ENCODE results near the gene CPT1C.

CPT1C gene

DNA sequence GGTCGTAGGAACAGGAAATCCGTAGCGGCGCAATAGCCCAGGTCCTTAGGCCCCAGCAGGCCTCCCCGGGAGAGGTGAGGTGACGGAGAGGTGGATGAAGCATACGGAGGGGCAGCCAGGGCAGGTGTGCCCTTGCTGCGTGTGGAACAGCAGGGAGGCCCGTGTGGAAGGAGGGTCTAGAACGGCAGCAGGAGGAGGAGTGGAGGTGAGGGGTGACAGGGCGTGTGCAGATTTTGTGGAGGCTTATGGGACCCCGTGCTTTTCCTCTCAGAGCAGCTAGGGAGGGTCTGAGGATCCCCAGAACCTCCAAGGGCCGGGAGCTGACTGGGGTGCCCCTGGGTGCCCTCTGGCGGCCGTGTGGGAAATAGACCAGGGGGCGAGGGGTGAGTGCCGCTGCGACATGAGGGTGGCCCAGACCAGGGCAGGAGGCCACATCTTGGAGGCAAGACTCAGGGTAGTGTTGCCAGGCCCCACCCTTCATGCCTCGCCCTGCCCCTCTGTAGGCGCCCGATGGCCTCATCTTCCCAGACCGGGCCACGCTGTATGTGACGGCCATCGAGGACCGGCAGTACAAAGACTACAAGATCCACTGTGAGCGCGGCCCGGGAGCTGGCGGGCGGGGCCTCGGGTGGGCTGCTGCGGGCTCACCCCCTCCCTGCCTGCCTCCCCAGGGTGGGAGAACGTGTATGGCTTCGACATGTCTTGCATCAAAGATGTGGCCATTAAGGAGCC lies 6.5 kb upstream of the CPT1C start:
- Histone ChIP-seq H3K4me2 (ENCODE audit: low read length) (no peak overlapping the region), H3K4me1 (ENCODE audit: control insufficient read depth, low read length) (peaks cover 19% of the 10 kb centered on the region), H3K27me3 (ENCODE audit: control insufficient read depth, low read length) (no peaks in the 10 kb centered on the region), H3K4me3 (ENCODE audit: low read length) (no peak overlapping the region), H3K9me2 (replicated peaks; ENCODE audit: control insufficient read depth, low read length) (no peaks in the 10 kb centered on the region), H3K79me2 (ENCODE audit: control insufficient read depth, low read length) (peaks cover 40% of the 10 kb centered on the region), H3K9me3 (ENCODE audit: control insufficient read depth, insufficient read depth, low read length) (no peaks in the 10 kb centered on the region), H3K36me3 (ENCODE audit: control insufficient read depth, low read length) (peaks cover 91% of the 10 kb centered on the region), H4K20me1 (ENCODE audit: control insufficient read depth, insufficient read depth, low read depth, low read length) (peaks cover 18% of the 10 kb centered on the region; the same call in 1 of the 2 replicates), H3K27ac (ENCODE audit: low read depth, low read length) (no peak overlapping the region), H3F3A (ENCODE audit: control insufficient read depth, insufficient read depth) (peaks cover 6% of the 10 kb centered on the region; the same call in 1 of the 2 replicates)
- TF ChIP-seq EZH2phosphoT487 (IDR thresholded peaks at IDR 0.05; ENCODE audit: borderline replicate concordance, low read length), result no peak
- TF ChIP-seq, protein P1, sequence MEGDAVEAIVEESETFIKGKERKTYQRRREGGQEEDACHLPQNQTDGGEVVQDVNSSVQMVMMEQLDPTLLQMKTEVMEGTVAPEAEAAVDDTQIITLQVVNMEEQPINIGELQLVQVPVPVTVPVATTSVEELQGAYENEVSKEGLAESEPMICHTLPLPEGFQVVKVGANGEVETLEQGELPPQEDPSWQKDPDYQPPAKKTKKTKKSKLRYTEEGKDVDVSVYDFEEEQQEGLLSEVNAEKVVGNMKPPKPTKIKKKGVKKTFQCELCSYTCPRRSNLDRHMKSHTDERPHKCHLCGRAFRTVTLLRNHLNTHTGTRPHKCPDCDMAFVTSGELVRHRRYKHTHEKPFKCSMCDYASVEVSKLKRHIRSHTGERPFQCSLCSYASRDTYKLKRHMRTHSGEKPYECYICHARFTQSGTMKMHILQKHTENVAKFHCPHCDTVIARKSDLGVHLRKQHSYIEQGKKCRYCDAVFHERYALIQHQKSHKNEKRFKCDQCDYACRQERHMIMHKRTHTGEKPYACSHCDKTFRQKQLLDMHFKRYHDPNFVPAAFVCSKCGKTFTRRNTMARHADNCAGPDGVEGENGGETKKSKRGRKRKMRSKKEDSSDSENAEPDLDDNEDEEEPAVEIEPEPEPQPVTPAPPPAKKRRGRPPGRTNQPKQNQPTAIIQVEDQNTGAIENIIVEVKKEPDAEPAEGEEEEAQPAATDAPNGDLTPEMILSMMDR (IDR thresholded peaks at IDR 0.05; ENCODE audit: low read depth, low read length, poor library complexity, severe bottlenecking), result peak; percentile 75

DNA sequence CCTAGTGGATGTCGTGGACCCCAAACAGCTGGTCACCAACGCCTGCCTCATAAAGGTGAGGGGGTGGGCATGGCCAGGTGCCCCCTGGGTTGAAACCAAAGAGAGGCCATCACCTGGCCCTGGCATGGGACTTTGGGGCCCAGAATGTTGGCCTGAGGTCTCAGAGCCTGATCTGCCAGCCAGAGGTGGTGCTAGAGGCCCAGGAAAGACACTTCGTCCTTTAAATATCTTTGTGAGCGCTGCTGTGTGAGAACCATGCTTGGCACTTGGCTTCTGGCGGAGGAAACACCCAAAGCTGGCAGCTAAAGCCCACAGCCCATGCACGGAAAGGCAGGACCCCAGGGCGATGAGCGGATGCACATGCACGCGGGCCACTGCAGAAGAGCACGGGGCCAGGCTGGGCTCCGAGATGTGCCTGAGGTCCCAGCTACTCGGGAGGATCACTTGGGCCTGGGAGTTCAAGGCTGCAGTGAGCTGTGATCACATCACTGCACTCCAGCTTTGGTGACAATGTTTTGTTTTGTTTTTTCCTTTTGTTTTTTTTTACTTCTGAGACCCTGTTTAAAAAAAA lies 5.8 kb upstream of the CPT1C start:
- H3K9me3 ChIP-seq (ENCODE audit: control insufficient read depth, insufficient read depth, low read length), result no peaks in the 10 kb centered on the region
- H3K9me2 ChIP-seq (replicated peaks; ENCODE audit: control insufficient read depth, low read length), result no peaks in the 10 kb centered on the region
- peaks cover 15% of the 10 kb centered on the region; the same call in 1 of the 2 replicates for H4K20me1 ChIP-seq (ENCODE audit: control insufficient read depth, insufficient read depth, low read depth, low read length)
- H3F3A ChIP-seq (ENCODE audit: control insufficient read depth, insufficient read depth), result peaks cover 5% of the 10 kb centered on the region; the same call in 1 of the 2 replicates
- H3K27me3 ChIP-seq (ENCODE audit: control insufficient read depth, low read length), result no peaks in the 10 kb centered on the region
- peaks cover 12% of the 10 kb centered on the region for H3K4me1 ChIP-seq (ENCODE audit: control insufficient read depth, low read length)
- no peak overlapping the region for H3K27ac ChIP-seq (ENCODE audit: low read depth, low read length)
- peaks cover 92% of the 10 kb centered on the region for H3K36me3 ChIP-seq (ENCODE audit: control insufficient read depth, low read length)
- H3K79me2 ChIP-seq (ENCODE audit: control insufficient read depth, low read length), result peaks cover 33% of the 10 kb centered on the region
- H3K4me2 ChIP-seq (ENCODE audit: low read length), result no peak overlapping the region
- H3K4me3 ChIP-seq (ENCODE audit: low read length), result no peak overlapping the region
- TF ChIP-seq, protein P1 (IDR thresholded peaks at IDR 0.05; ENCODE audit: low read depth, low read length, poor library complexity, severe bottlenecking), result no peak
- no peak for TF ChIP-seq EZH2phosphoT487 (IDR thresholded peaks at IDR 0.05; ENCODE audit: borderline replicate concordance, low read length)

DNA sequence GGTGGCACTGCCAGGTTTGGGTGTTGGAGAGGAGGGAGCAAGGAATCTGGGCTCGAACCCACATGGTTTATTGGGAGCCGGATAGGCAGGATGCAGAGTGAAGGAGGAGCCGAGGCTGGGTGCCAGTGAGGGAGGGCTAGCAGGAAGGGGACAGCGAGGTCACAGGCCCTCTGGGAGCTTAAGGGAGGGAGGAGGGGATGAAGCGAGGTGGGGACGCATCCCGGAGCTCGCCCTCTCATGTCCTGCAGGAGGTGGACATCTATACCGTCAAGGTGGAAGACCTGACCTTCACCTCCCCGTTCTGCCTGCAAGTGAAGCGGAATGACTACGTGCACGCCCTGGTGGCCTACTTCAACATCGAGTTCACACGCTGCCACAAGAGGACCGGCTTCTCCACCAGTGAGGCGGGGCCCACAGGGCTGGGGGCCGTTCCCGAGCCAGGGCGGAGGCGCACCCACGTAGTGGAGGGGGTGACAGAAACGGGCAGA lies 5.0 kb upstream of the CPT1C start:
- H3K27me3 ChIP-seq (ENCODE audit: control insufficient read depth, low read length), result no peaks in the 10 kb centered on the region
- H3K4me3 ChIP-seq (ENCODE audit: low read length), result no peak overlapping the region
- TF ChIP-seq, protein P1 (IDR thresholded peaks at IDR 0.05; ENCODE audit: low read depth, low read length, poor library complexity, severe bottlenecking), result no peak
- no peak for TF ChIP-seq EZH2phosphoT487 (IDR thresholded peaks at IDR 0.05; ENCODE audit: borderline replicate concordance, low read length)
- H3K27ac ChIP-seq (ENCODE audit: low read depth, low read length), result no peak overlapping the region
- no peaks in the 10 kb centered on the region for H3K9me3 ChIP-seq (ENCODE audit: control insufficient read depth, insufficient read depth, low read length)
- H3K36me3 ChIP-seq (ENCODE audit: control insufficient read depth, low read length), result peaks cover 91% of the 10 kb centered on the region
- peaks cover 25% of the 10 kb centered on the region for H3K79me2 ChIP-seq (ENCODE audit: control insufficient read depth, low read length)
- H3K4me2 ChIP-seq (ENCODE audit: low read length), result no peak overlapping the region
- H3K9me2 ChIP-seq (replicated peaks; ENCODE audit: control insufficient read depth, low read length), result no peaks in the 10 kb centered on the region
- peaks cover 6% of the 10 kb centered on the region for H3K4me1 ChIP-seq (ENCODE audit: control insufficient read depth, low read length)
- peaks cover 2% of the 10 kb centered on the region; the same call in 1 of the 2 replicates for H3F3A ChIP-seq (ENCODE audit: control insufficient read depth, insufficient read depth)
- peaks cover 14% of the 10 kb centered on the region; the same call in 1 of the 2 replicates for H4K20me1 ChIP-seq (ENCODE audit: control insufficient read depth, insufficient read depth, low read depth, low read length)
